K562 (cell line): ENCODE data around the gene RC3H2.

ENCODE experiments used
- FOXM1 ChIP-seq, 2 experiments: fragments of 450-650 bp in 1 of 2; sonication (generic) in 1 of 2; formaldehyde crosslinking in 1 of 2; IDR thresholded peaks; 2 replicates each; pipeline versions ENCODE4 v1.6.1 to v1.9.0; 2017 to 2022; ENCODE audit warnings: low read depth in 2 of 2, mild to moderate bottlenecking in 2 of 2, missing genetic modification reagents in 1 of 2, moderate library complexity in 1 of 2
- SMARCB1 ChIP-seq: IDR thresholded peaks from 2 replicates; pipeline ENCODE4 v1.6.1; 2011; ENCODE audit warnings: improper control_type of control experiment, low read depth; ENCODE audit not compliant: insufficient read length
- SMC3 ChIP-seq: conservative IDR thresholded peaks from 2 replicates; pipeline ENCODE4 v1.6.1; 2011; ENCODE audit warnings: low read depth, low read length, improper control_type of control experiment; ENCODE audit not compliant: insufficient read depth
- TAL1 ChIP-seq: fragments of 450-650 bp; IDR thresholded peaks from 2 replicates; pipeline ENCODE4 v1.6.1; 2016; ENCODE audit warnings: mild to moderate bottlenecking
- XRCC3 ChIP-seq: fragments of 450-650 bp; IDR thresholded peaks from 2 replicates; pipeline ENCODE4 v1.6.1; 2017; ENCODE audit warnings: mild to moderate bottlenecking, moderate library complexity
- TF ChIP-seq, protein P1 (sequence below): fragments of 250-450 bp; sonication (Bioruptor Pico); IDR thresholded peaks from 2 replicates; pipeline ENCODE4 v1.5.0; 2021; ENCODE audit warnings: mild to moderate bottlenecking, moderate library complexity

DNA sequence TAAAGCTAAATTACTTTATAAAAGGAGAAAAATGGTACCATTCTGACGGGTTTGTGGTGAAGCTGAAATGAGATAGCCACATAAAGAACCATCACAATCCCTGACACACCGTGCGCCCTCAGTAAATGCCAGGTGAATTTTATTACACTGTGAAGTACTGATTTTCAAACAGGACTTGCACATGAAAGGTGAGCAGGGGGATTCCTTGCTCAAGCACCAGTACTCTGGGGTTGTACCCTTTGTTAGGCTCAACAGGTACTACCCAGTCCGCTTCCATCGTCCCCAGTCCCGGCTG lies 35.2 kb upstream of the RC3H2 start:
- TF ChIP-seq SMARCB1 (no peak), TAL1 (no peak), FOXM1 (IDR thresholded peaks at IDR 0.05; ENCODE audit: low read depth) (no peak), FOXM1 (CRISPR knock-in tag; IDR thresholded peaks at IDR 0.05; ENCODE audit: low read depth) (no peak), XRCC3 (peak; percentile 87; the same call in 1 of the 2 replicates), SMC3 (no peak)
- TF ChIP-seq, protein P1, sequence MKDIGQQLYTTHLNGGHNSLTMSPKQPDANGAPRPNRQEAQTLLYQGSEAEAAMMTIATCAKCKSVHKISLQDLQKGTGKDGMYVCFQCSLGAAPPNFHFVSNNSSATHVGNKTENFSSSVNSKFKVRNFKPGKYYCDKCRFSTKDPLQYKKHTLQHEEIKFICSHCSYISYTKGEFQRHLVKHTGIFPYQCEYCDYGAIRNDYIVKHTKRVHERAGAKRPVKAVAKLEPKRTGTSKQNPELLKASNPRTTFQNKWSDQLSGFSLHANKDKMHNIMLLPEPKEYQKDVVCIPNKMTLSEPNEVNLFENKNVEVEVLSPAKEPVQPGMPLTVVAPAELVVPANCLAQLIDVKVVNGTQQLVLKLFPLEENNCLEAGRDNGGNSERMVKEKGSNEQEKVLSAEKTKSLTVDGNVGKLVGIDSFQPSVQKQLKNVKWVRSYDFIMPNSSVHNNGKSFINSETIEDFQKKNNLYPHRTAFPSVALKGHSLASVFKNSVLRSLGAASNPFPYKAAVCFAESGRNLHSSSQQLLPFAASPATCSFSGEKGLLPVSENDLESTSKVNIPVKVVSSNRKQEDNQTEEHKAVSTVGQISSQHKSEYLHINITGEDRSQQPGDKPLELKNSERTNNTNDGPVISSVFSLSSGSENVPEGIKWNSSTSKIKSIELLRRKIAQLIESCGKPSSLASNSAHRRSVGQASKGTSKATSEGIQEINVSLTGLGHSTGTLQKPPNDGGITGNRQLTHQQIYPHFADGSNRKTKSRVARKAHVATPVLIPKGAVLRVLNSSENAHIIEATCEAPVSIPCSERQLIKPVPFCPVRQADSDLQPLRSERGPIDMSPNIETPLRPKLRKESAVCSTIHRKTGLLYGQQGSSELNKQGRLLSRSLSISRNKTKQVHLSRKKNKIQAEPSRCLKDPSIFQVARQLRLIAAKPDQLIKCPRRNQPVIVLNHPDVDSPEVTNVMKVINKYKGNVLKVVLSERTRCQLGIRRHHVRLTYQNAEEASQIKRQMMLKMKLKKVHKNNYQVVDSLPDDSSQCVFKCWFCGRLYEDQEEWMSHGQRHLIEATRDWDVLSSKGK, result no peak
